GM12878 (cell line): ENCODE measurements around the gene FLNC. TPM values are rescaled to one million over a fixed set of nuclear protein-coding genes. Genes with fewer than 3 reads are reported as not detected.

Experiments
- BACH1 ChIP-seq: fragments of 450-650 bp; IDR thresholded peaks from 2 replicates; pipeline ENCODE4 v1.6.1; 2017; ENCODE audit warnings: mild to moderate bottlenecking, borderline replicate concordance
- BMI1 ChIP-seq: fragments of 450-650 bp; IDR thresholded peaks from 2 replicates; pipeline ENCODE4 v1.6.1; 2016; ENCODE audit warnings: mild to moderate bottlenecking, moderate library complexity, borderline replicate concordance
- CEBPB ChIP-seq, 2 experiments: fragments of 150-350 bp in 1 of 2; IDR thresholded peaks; 2 replicates each; pipeline ENCODE4 v1.6.1; 2012 to 2014; ENCODE audit warnings: low read depth in 2 of 2, low read length in 2 of 2, borderline replicate concordance in 1 of 2, inconsistent platforms in 1 of 2
- CHD2 ChIP-seq: IDR thresholded peaks from 2 replicates; pipeline ENCODE4 v1.6.1; 2011; ENCODE audit warnings: low read depth, low read length, improper control_type of control experiment, borderline replicate concordance
- CREM ChIP-seq: IDR thresholded peaks from 2 replicates; pipeline ENCODE4 v1.6.1; 2014; ENCODE audit warnings: antibody characterized with exemption, low read depth
- DPF2 ChIP-seq: fragments of 450-650 bp; IDR thresholded peaks from 2 replicates; pipeline ENCODE4 v1.6.1; 2017; ENCODE audit warnings: mild to moderate bottlenecking
- HCFC1 ChIP-seq: fragments of 150-350 bp; IDR thresholded peaks from 2 replicates; pipeline ENCODE4 v1.6.1; 2014; ENCODE audit warnings: low read length
- MEF2A ChIP-seq: IDR thresholded peaks from 2 replicates; pipeline ENCODE4 v1.6.1; 2011; ENCODE audit warnings: low read depth, mild to moderate bottlenecking, low read length, moderate library complexity; ENCODE audit not compliant: insufficient read depth
- NR2F1 ChIP-seq: fragments of 450-650 bp; conservative IDR thresholded peaks from 2 replicates; pipeline ENCODE4 v1.6.1; 2017; ENCODE audit warnings: mild to moderate bottlenecking
- PML ChIP-seq: IDR thresholded peaks from 2 replicates; pipeline ENCODE4 v1.6.1; 2012; ENCODE audit warnings: low read length, inconsistent platforms
- TCF3 ChIP-seq: IDR thresholded peaks from 2 replicates; pipeline ENCODE4 v1.6.1; 2012; ENCODE audit warnings: low read depth, mild to moderate bottlenecking, low read length, borderline replicate concordance; ENCODE audit not compliant: insufficient read depth
- ZNF217 ChIP-seq: fragments of 450-650 bp; IDR thresholded peaks from 2 replicates; pipeline ENCODE4 v1.6.1; 2017; ENCODE audit warnings: antibody characterized with exemption, mild to moderate bottlenecking
- polyA plus RNA-seq, 11 experiments: library from polyadenylated mRNA; depleted of rRNA in 4 of 11; unstranded in 6 of 11; stranded (reverse) in 5 of 11; fragments of >200 nt; fragmentation: Nextera tagmentation in 4 of 11; fragmentation: Illumina TruSeq in 1 of 11; extraction: Ambion mirVana in 4 of 11; extraction: Trizol in 1 of 11; gene quantifications; 1 replicate in 1 of 11; 2 replicates in 10 of 11; pipeline versions ENCODE4 v1.2.1 to v1.2.3, GENCODE V29; 2011 to 2016; ENCODE audit warnings: inconsistent platforms in 2 of 11, missing spikeins in 2 of 11, low read depth in 1 of 11
- total RNA-seq, 4 experiments: library from RNA; depleted of rRNA in 3 of 4; stranded (reverse); fragments of >200 nt in 3 of 4; fragmentation: Illumina TruSeq in 1 of 4; extraction: Trizol in 1 of 4; gene quantifications; 2 replicates each; pipeline versions ENCODE4 v1.2.1 to v1.2.3, GENCODE V29; 2013 to 2021
- TF ChIP-seq, protein P1 (sequence below): fragments of 450-650 bp; IDR thresholded peaks from 2 replicates; pipeline ENCODE4 v1.6.1; 2016; ENCODE audit warnings: mild to moderate bottlenecking, moderate library complexity, borderline replicate concordance
- TF ChIP-seq, protein P2 (sequence below), 3 experiments: IDR thresholded peaks in 2 of 3; conservative IDR thresholded peaks in 1 of 3; 2 replicates each; pipeline ENCODE4 v1.5.1; 2011; ENCODE audit warnings: low read depth in 3 of 3, low read length in 3 of 3, mild to moderate bottlenecking in 3 of 3, control low read depth in 2 of 3, moderate library complexity in 2 of 3, inconsistent platforms in 1 of 3, mixed read lengths in 1 of 3; ENCODE audit not compliant: control insufficient read depth in 2 of 3, insufficient read depth in 1 of 3; ENCODE audit errors: extremely low read depth in 1 of 3
- TF ChIP-seq, protein P3 (sequence below): IDR thresholded peaks from 2 replicates; pipeline ENCODE4 v1.6.1; 2011; ENCODE audit warnings: low read depth, mild to moderate bottlenecking, low read length, moderate library complexity, borderline replicate concordance; ENCODE audit errors: extremely low read depth

The FLNC gene
- total and polyA plus RNA-seq, 10 of the 15 experiments (the other 5 are each of a cell fraction or from before 2014, with no cell fraction given): 0.01 to 0.21 (median 0.06) TPM; not detected in 3

DNA sequence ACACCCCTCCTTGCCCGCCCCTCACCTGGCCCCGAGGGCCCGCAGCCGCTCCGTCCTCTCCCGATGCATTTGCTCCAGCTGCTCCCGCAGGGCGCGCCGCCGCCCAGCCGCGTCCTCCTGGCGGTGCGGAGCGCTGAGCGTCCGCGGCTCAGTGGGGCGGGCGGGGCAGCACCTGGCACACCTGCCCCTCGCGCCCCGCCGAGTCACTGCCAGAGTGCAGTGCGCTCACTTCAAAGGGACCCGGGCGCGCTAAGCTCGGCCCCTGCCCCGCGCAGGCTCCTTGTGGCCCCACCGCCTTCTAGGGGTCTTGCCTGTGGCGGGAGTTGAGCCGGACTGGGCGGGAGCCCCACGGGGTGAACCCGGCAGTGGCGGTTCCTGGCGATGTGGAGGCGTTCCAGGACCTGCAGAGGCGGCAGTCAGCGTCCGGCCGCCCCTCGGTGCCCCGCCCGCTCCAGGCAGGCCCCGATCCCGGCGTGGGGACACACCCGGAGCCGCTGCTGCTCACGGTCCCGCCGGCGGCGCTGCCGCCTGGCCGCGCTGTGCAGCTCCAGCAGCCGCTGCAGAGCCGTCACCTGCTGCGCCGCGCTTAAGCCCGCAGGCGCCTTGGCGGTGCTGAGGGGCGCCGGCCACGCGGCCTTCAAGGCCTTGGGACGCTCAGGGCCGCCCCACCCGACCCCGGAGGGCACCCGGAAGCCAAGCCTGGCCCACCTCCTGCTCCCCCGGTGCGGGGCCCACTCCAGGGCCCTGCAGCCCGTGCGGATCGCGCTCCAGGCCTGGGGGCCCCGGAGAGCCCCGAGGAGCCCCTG, 39.1 kb downstream of the FLNC start (continued):
- TF ChIP-seq, protein P1, sequence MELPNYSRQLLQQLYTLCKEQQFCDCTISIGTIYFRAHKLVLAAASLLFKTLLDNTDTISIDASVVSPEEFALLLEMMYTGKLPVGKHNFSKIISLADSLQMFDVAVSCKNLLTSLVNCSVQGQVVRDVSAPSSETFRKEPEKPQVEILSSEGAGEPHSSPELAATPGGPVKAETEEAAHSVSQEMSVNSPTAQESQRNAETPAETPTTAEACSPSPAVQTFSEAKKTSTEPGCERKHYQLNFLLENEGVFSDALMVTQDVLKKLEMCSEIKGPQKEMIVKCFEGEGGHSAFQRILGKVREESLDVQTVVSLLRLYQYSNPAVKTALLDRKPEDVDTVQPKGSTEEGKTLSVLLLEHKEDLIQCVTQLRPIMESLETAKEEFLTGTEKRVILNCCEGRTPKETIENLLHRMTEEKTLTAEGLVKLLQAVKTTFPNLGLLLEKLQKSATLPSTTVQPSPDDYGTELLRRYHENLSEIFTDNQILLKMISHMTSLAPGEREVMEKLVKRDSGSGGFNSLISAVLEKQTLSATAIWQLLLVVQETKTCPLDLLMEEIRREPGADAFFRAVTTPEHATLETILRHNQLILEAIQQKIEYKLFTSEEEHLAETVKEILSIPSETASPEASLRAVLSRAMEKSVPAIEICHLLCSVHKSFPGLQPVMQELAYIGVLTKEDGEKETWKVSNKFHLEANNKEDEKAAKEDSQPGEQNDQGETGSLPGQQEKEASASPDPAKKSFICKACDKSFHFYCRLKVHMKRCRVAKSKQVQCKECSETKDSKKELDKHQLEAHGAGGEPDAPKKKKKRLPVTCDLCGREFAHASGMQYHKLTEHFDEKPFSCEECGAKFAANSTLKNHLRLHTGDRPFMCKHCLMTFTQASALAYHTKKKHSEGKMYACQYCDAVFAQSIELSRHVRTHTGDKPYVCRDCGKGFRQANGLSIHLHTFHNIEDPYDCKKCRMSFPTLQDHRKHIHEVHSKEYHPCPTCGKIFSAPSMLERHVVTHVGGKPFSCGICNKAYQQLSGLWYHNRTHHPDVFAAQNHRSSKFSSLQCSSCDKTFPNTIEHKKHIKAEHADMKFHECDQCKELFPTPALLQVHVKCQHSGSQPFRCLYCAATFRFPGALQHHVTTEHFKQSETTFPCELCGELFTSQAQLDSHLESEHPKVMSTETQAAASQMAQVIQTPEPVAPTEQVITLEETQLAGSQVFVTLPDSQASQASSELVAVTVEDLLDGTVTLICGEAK: no peak
- TF ChIP-seq BMI1 (no peak), DPF2 (peak; percentile 65; the same call in 1 of the 2 replicates), HCFC1 (no peak), CHD2 (no peak), CEBPB (IDR thresholded peaks at IDR 0.05; ENCODE audit: borderline replicate concordance in 1 of 2, low read depth in 2 of 2, low read length in 2 of 2) (no peak), PML (no peak), CREM (no peak), MEF2A (no peak), BACH1 (0 out of 2 replicates have a peak, but pooled peaks have one; percentile 24), TCF3 (0 out of 2 replicates have a peak, but pooled peaks have one; percentile 17), ZNF217 (0 out of 2 replicates have a peak, but pooled peaks have one; percentile 32), NR2F1 (0 out of 2 replicates have a peak, but pooled peaks have one; percentile 38)
- TF ChIP-seq, protein P2, sequence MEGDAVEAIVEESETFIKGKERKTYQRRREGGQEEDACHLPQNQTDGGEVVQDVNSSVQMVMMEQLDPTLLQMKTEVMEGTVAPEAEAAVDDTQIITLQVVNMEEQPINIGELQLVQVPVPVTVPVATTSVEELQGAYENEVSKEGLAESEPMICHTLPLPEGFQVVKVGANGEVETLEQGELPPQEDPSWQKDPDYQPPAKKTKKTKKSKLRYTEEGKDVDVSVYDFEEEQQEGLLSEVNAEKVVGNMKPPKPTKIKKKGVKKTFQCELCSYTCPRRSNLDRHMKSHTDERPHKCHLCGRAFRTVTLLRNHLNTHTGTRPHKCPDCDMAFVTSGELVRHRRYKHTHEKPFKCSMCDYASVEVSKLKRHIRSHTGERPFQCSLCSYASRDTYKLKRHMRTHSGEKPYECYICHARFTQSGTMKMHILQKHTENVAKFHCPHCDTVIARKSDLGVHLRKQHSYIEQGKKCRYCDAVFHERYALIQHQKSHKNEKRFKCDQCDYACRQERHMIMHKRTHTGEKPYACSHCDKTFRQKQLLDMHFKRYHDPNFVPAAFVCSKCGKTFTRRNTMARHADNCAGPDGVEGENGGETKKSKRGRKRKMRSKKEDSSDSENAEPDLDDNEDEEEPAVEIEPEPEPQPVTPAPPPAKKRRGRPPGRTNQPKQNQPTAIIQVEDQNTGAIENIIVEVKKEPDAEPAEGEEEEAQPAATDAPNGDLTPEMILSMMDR (IDR thresholded peaks at IDR 0.05 in 2 of 3, conservative IDR thresholded peaks at IDR 0.05 in 1 of 3; ENCODE audit: control insufficient read depth in 2 of 3, extremely low read depth in 1 of 3, insufficient read depth in 1 of 3, low read depth in 3 of 3, low read length in 3 of 3): peak in 1 of 3 experiments; percentile 26; a peak in 1 of 6 replicates
- TF ChIP-seq, protein P3, sequence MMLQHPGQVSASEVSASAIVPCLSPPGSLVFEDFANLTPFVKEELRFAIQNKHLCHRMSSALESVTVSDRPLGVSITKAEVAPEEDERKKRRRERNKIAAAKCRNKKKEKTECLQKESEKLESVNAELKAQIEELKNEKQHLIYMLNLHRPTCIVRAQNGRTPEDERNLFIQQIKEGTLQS: no peak
